HCT116 (cell line): ENCODE data around the gene PINK1.

Source experiments
- FOSL1 ChIP-seq: IDR thresholded peaks from 2 replicates; pipeline ENCODE4 v1.6.1; 2012; ENCODE audit warnings: low read depth
- JUND ChIP-seq: IDR thresholded peaks from 2 replicates; pipeline ENCODE4 v1.6.1; 2012
- POLR2A ChIP-seq: IDR thresholded peaks from 2 replicates; pipeline ENCODE4 v1.7.0; 2011; ENCODE audit warnings: borderline replicate concordance; ENCODE audit not compliant: insufficient read depth, insufficient read length; ENCODE audit errors: extremely low read depth
- TF ChIP-seq, protein P1 (sequence below): IDR thresholded peaks from 2 replicates; pipeline ENCODE4 v1.6.1; 2012; ENCODE audit warnings: low read depth
- TF ChIP-seq, protein P2 (sequence below), 3 experiments: fragments of 200-600 bp in 1 of 3; sonication (generic) in 1 of 3; IDR thresholded peaks in 2 of 3; conservative IDR thresholded peaks in 1 of 3; 2 replicates each; pipeline ENCODE4 v1.5.1; 2012 to 2017; ENCODE audit warnings: low read depth in 2 of 3, low read length in 2 of 3, antibody characterized with exemption in 1 of 3, borderline replicate concordance in 1 of 3, control low read depth in 1 of 3, mild to moderate bottlenecking in 1 of 3, mixed read lengths in 1 of 3, mixed run types in 1 of 3, moderate library complexity in 1 of 3; ENCODE audit not compliant: insufficient read depth in 1 of 3

DNA sequence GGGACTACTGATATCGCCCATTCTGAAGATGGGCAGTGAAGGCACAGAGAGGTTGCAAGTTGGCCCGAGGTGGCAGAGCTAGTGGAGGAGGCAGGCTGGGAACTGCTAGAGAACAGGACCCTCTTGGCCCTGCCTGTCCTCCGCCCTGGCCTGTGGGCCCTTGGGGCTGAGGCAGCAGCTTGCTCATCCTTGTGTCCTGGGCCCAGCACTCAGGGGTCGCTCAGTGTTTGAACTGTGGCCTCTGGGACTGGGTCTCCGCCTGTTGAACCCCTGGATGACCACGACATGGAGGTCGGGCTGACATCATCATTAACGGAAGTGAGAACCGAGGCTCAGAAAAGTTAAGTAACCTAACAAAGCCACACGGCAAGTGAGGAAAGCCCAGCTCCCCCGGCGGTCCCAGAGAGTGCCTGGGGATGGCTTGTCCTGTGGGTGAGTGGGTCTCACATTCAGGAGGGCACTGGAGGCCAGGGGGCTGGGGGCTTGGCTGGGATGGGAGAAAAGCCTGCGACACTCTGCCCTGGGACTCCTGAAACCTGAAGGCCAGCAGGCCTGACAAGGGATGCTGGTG is 50.9 kb downstream of the PINK1 start:
- TF ChIP-seq, protein P1, sequence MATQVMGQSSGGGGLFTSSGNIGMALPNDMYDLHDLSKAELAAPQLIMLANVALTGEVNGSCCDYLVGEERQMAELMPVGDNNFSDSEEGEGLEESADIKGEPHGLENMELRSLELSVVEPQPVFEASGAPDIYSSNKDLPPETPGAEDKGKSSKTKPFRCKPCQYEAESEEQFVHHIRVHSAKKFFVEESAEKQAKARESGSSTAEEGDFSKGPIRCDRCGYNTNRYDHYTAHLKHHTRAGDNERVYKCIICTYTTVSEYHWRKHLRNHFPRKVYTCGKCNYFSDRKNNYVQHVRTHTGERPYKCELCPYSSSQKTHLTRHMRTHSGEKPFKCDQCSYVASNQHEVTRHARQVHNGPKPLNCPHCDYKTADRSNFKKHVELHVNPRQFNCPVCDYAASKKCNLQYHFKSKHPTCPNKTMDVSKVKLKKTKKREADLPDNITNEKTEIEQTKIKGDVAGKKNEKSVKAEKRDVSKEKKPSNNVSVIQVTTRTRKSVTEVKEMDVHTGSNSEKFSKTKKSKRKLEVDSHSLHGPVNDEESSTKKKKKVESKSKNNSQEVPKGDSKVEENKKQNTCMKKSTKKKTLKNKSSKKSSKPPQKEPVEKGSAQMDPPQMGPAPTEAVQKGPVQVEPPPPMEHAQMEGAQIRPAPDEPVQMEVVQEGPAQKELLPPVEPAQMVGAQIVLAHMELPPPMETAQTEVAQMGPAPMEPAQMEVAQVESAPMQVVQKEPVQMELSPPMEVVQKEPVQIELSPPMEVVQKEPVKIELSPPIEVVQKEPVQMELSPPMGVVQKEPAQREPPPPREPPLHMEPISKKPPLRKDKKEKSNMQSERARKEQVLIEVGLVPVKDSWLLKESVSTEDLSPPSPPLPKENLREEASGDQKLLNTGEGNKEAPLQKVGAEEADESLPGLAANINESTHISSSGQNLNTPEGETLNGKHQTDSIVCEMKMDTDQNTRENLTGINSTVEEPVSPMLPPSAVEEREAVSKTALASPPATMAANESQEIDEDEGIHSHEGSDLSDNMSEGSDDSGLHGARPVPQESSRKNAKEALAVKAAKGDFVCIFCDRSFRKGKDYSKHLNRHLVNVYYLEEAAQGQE = no peak
- TF ChIP-seq POLR2A = no peak
- TF ChIP-seq, protein P2, sequence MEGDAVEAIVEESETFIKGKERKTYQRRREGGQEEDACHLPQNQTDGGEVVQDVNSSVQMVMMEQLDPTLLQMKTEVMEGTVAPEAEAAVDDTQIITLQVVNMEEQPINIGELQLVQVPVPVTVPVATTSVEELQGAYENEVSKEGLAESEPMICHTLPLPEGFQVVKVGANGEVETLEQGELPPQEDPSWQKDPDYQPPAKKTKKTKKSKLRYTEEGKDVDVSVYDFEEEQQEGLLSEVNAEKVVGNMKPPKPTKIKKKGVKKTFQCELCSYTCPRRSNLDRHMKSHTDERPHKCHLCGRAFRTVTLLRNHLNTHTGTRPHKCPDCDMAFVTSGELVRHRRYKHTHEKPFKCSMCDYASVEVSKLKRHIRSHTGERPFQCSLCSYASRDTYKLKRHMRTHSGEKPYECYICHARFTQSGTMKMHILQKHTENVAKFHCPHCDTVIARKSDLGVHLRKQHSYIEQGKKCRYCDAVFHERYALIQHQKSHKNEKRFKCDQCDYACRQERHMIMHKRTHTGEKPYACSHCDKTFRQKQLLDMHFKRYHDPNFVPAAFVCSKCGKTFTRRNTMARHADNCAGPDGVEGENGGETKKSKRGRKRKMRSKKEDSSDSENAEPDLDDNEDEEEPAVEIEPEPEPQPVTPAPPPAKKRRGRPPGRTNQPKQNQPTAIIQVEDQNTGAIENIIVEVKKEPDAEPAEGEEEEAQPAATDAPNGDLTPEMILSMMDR (IDR thresholded peaks at IDR 0.05 in 2 of 3, conservative IDR thresholded peaks at IDR 0.05 in 1 of 3; ENCODE audit: borderline replicate concordance in 1 of 3, insufficient read depth in 1 of 3, low read depth in 2 of 3, low read length in 2 of 3) = no peak
- no peak for TF ChIP-seq JUND
- no peak for TF ChIP-seq FOSL1
